ENCODE measurements around the gene SDF4.

SDF4 gene

DNA sequence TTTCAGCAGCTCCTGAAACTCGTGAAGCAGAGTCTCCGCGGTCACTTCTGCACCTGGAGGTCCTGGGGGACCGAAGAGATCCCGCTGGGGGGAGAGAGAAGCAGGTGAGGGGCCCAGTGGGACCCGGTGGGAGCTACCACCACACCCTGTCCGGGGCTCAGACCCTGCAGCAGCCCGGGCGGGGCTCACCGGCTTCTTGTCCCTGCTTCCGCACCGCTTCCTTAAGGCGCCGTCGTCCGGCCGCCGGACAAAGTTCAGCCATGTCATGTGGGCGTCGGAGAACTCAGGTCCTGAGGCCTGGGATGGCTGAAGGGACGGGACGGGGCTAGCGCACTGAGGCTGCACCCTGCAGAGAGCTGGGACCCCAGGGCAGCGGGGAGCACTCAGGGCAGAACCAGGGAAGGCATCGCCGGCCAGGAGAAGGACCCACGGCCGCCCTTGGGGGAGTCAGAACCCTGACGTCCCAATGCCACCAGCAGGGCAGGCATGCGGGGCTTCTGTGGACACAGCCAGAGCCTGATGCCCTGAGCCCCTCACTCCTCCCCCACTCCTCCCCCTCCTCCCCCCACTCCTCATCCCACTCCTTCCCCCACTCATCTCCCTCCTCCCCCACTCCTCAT, 12.5 kb upstream of the SDF4 start:
- no peak overlapping the region for H3K4me2 ChIP-seq (ENCODE audit: insufficient read depth, low read length)
- ATAC-seq (ENCODE audit: insufficient read depth, low read depth) (no peak), DNase-seq (no peak)
- no peaks in the 10 kb centered on the region for H3K9me3 ChIP-seq (ENCODE audit: insufficient read depth, low read length, severe bottlenecking)
- no peak overlapping the region for H2AFZ ChIP-seq (ENCODE audit: low read depth, low read length)
- H3K79me2 ChIP-seq (ENCODE audit: insufficient read depth, low read length) = no peaks in the 10 kb centered on the region
- H3K4me3 ChIP-seq (ENCODE audit: low read depth in 1 of 2, low read length in 2 of 2) = no peak overlapping the region
- H4K20me1 ChIP-seq (ENCODE audit: insufficient read depth, low read length) = no peaks in the 10 kb centered on the region; the same call in 1 of the 2 replicates
- no peak overlapping the region for H3K9ac ChIP-seq (ENCODE audit: low read depth, low read length)
- TF ChIP-seq, protein P1, sequence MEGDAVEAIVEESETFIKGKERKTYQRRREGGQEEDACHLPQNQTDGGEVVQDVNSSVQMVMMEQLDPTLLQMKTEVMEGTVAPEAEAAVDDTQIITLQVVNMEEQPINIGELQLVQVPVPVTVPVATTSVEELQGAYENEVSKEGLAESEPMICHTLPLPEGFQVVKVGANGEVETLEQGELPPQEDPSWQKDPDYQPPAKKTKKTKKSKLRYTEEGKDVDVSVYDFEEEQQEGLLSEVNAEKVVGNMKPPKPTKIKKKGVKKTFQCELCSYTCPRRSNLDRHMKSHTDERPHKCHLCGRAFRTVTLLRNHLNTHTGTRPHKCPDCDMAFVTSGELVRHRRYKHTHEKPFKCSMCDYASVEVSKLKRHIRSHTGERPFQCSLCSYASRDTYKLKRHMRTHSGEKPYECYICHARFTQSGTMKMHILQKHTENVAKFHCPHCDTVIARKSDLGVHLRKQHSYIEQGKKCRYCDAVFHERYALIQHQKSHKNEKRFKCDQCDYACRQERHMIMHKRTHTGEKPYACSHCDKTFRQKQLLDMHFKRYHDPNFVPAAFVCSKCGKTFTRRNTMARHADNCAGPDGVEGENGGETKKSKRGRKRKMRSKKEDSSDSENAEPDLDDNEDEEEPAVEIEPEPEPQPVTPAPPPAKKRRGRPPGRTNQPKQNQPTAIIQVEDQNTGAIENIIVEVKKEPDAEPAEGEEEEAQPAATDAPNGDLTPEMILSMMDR (IDR thresholded peaks at IDR 0.05; ENCODE audit: borderline replicate concordance, extremely low read depth, low read length, poor library complexity, severe bottlenecking) = no peak
- TF ChIP-seq EZH2 (IDR thresholded peaks at IDR 0.05; ENCODE audit: borderline replicate concordance, low read depth, low read length, severe bottlenecking) = no peak
- no peak overlapping the region for H3K27ac ChIP-seq (ENCODE audit: low read length)
- H3K36me3 ChIP-seq (ENCODE audit: insufficient read depth, low read length) = no peaks in the 10 kb centered on the region
- H3K27me3 ChIP-seq (ENCODE audit: insufficient read depth, low read length, poor library complexity) = no peaks in the 10 kb centered on the region
- no peaks in the 10 kb centered on the region for H3K4me1 ChIP-seq (ENCODE audit: insufficient read depth, low read length)

DNA sequence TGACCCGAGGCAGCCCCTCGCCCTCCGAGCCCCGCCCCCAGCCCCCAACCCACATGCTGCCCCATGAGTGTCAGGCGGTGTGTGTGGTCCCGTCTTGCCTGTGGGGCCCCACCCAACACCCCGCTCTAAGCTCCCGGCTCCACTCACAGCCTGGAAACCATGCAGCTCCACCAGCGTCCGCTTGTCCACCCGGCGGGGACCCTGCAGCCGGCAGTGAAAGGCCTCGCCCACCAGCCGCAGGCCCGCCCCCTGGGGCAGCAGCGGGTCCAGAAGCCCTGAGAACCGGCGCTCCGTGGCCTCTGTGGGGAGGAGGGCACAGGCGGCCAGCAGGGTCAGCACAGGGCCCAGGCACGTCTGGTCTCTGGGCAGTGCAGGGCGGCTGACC, 12.0 kb upstream of the SDF4 start:
- Histone ChIP-seq H4K20me1 (ENCODE audit: insufficient read depth, low read length) (no peaks in the 10 kb centered on the region; the same call in 1 of the 2 replicates), H3K36me3 (ENCODE audit: insufficient read depth, low read length) (no peaks in the 10 kb centered on the region), H3K4me3 (ENCODE audit: low read depth in 1 of 2, low read length in 2 of 2) (no peak overlapping the region), H3K27ac (ENCODE audit: low read length) (no peak overlapping the region), H2AFZ (ENCODE audit: low read depth, low read length) (no peak overlapping the region), H3K4me2 (ENCODE audit: insufficient read depth, low read length) (no peak overlapping the region), H3K27me3 (ENCODE audit: insufficient read depth, low read length, poor library complexity) (no peaks in the 10 kb centered on the region), H3K9me3 (ENCODE audit: insufficient read depth, low read length, severe bottlenecking) (no peaks in the 10 kb centered on the region), H3K79me2 (ENCODE audit: insufficient read depth, low read length) (no peaks in the 10 kb centered on the region), H3K4me1 (ENCODE audit: insufficient read depth, low read length) (no peaks in the 10 kb centered on the region), H3K9ac (ENCODE audit: low read depth, low read length) (no peak overlapping the region)
- TF ChIP-seq, protein P1 (IDR thresholded peaks at IDR 0.05; ENCODE audit: borderline replicate concordance, extremely low read depth, low read length, poor library complexity, severe bottlenecking) = no peak
- ATAC-seq (ENCODE audit: insufficient read depth, low read depth) (no peak), DNase-seq (no peak)

DNA sequence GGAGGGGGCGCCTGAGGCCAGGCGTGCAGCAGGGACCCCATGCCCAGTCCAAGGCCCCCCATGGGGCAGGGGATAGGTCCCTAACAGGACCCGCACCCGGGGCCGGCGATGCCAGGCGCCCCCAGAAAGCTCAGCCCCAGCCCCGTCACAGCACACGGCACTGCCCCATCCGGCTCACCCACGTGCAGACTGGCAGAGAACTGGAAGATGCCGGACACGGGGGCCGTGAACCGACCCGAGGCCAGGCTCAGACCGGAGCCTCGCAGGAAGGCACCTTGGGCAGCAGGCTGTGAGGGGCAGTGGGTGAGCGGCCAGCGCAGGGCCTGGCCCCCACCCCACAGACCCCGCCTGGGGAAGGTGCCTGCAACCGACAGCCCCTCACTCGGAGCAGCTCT, 11.5 kb upstream of the SDF4 start:
- H3K27me3 ChIP-seq (ENCODE audit: insufficient read depth, low read length, poor library complexity) = no peaks in the 10 kb centered on the region
- H3K27ac ChIP-seq (ENCODE audit: low read length) = no peak overlapping the region
- no peak overlapping the region for H3K9ac ChIP-seq (ENCODE audit: low read depth, low read length)
- no peak overlapping the region for H3K4me2 ChIP-seq (ENCODE audit: insufficient read depth, low read length)
- no peaks in the 10 kb centered on the region for H3K4me1 ChIP-seq (ENCODE audit: insufficient read depth, low read length)
- no peak for TF ChIP-seq EZH2 (IDR thresholded peaks at IDR 0.05; ENCODE audit: borderline replicate concordance, low read depth, low read length, severe bottlenecking)
- TF ChIP-seq, protein P1 (IDR thresholded peaks at IDR 0.05; ENCODE audit: borderline replicate concordance, extremely low read depth, low read length, poor library complexity, severe bottlenecking) = no peak
- no peak overlapping the region for H3K4me3 ChIP-seq (ENCODE audit: low read depth in 1 of 2, low read length in 2 of 2)
- H4K20me1 ChIP-seq (ENCODE audit: insufficient read depth, low read length) = peaks cover 2% of the 10 kb centered on the region; the same call in 1 of the 2 replicates
- DNase-seq (no peak), ATAC-seq (ENCODE audit: insufficient read depth, low read depth) (no peak)
- H2AFZ ChIP-seq (ENCODE audit: low read depth, low read length) = no peak overlapping the region
- H3K36me3 ChIP-seq (ENCODE audit: insufficient read depth, low read length) = no peaks in the 10 kb centered on the region
- H3K9me3 ChIP-seq (ENCODE audit: insufficient read depth, low read length, severe bottlenecking) = no peaks in the 10 kb centered on the region
- H3K79me2 ChIP-seq (ENCODE audit: insufficient read depth, low read length) = no peaks in the 10 kb centered on the region

All from DND-41 (cell line).